ENCODE results near the gene PSMD13.

Gene PSMD13

GRCh38 chr11:288478-289397, 52.0 kb downstream of the PSMD13 start, which contains the start of gene PGGHG:
TSS of gene PGGHG (plus strand) at chr11:289126. CDS start at chr11:289817, 691 bp downstream.
- no peak for DNase-seq (ENCODE audit: low read depth)

DNA sequence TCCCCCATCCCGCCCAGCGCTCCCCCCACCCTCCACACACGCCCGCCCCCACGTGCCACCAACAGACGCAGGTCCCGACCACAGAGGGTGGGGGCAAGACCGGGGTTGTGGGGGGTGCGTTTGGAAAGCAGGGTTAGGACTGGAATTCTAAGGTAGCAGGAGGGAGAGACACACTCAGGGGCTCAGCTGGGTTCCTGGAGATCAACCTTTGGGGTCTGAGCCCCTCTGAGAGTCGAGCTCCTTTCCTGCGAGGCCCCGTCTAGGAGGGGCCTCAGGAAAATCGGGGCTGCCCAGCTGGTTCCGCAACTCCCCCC, 52.6 kb downstream of the PSMD13 start:
- no peak for DNase-seq (ENCODE audit: low read depth)

- no peak for DNase-seq (ENCODE audit: low read depth)
Measured at GRCh38 chr11:289712-290620, 53.2 kb downstream of the PSMD13 start.

GRCh38 chr11:290621-291231, 54.0 kb downstream of the PSMD13 start:
- DNase-seq (ENCODE audit: low read depth), result no peak

- no peak for DNase-seq (ENCODE audit: low read depth)
Measured at GRCh38 chr11:291281-292210, 54.8 kb downstream of the PSMD13 start.

DNA sequence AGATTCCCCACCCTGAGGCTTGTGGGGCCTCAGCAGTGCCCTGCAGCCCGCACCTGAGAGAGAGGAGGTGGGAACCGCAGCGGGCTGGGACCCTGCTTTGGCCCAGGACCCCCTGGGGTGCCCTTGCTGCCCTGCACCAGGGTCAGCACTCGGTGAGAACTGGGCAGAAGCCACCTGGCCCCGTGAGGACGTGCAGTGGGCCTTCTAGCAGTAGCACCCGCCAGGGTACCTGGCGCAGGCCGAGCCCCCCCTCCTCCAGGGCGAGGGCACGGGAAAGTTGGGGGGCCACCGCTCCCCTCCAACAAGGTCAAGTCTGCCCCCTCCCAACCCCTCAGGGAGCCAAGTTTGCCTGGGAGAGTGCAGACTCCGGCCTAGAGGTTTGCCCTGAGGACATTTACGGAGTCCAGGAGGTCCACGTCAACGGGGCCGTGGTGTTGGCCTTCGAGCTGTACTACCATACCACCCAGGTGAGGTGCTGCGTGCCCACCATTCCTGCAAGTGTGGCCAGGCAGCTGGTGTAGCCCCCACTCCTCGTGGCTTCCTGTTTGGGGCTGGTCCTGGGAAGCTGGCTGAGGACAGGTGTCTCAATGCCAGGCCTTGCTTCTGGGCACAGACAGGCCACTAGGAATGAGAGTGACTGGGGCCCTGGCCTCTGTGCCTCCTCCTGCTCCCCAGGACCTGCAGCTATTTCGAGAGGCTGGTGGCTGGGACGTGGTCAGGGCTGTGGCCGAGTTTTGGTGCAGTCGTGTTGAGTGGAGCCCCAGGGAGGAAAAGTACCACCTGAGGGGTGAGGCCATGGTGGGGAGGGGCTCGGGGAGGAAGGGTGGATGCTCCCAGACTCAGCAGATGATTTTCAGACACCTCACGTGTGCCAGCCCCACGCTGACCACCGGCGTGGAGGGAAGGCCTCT, 55.7 kb downstream of the PSMD13 start:
- no peak for DNase-seq (ENCODE audit: low read depth)

- DNase-seq (ENCODE audit: low read depth), result no peak
Measured at GRCh38 chr11:293271-293851, 56.6 kb downstream of the PSMD13 start.

GRCh38 chr11:293852-294661, 57.3 kb downstream of the PSMD13 start:
- DNase-seq (ENCODE audit: low read depth), result no peak

GRCh38 chr11:294780-295179, 58.0 kb downstream of the PSMD13 start:
- no peak for DNase-seq (ENCODE audit: low read depth)

DNA sequence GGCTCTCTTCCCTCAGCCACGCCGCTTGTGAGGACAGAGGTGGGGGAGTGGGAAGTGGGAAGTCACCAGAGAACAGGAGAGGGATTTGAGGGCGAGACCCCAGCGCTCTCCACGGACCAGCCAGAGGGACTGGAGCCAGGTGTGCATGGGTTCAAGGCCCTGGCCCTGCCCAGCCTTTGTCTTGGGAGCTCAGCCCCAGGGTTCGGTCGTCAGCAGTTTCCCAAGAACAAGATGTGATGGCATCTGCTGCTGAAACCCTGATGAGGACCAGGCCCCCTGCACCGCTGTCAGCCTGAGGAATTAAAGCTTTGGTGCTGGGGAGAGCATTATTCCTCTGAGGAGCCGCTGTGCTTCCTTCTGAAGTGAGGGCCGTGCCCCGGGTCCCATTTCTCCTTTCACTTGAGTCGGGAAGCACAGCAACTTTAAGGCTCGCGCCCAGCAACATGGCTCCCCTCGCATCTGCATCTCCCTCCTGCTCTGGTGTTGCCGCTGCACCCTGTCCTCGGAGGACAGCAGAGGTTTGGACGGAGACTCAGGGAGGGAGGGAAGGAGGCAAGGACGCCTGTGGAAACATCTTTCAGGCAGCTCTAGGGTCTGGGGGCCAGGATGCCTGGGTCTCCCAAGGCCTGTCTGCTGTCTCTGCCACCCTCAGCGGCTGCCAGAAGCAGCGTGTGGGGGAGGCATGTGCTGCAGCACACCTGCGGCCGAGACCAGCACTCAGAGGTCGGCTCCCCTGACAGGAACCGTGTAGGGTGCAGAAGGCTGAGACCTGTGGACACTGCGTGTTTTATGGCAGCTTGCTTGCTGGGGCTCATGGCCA, 58.8 kb downstream of the PSMD13 start:
- no peak for DNase-seq (ENCODE audit: low read depth)

DNA sequence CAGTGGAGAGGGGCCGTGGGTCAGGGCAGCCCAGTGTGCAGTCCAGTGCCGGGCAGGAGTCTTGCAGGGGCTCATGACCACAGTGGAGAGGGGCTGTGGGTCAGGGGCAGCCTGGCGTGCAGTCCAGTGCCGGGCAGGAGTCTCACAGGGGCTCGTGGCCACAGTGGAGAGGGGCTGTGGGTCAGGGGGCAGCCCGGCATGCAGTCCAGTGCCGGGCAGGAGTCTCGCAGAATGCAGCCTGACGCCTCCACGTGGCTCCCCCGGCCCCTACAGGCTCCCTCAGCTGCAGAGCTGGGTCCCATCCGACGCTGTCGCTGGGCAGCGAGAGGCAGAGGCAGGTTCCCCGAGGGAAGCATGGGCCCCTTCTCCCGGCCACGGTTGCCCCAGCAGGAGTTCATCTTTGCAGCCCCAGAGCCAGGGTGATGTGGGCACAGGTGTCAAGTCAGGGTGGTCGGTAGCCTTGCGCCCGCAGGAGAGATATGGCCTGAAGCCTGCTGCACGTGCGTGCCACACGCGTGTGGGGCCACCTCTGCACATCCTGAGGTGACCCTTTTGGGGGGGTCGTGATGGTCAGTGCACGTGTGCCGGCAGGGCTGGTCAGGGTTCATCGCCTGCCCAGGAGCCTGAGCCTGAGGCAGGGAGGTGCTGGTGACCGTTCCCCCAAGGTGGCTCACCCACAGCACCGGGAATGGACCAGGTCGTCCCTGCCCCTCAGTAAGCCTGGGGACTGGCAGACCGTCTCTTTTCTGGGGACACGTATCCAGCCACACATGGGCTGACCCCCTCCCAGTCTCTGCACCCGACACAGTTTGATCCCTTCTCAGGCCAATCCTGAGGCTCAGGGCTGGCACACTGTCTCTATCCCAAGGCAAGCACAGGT, 59.6 kb downstream of the PSMD13 start:
- DNase-seq (ENCODE audit: low read depth), result no peak

DNA sequence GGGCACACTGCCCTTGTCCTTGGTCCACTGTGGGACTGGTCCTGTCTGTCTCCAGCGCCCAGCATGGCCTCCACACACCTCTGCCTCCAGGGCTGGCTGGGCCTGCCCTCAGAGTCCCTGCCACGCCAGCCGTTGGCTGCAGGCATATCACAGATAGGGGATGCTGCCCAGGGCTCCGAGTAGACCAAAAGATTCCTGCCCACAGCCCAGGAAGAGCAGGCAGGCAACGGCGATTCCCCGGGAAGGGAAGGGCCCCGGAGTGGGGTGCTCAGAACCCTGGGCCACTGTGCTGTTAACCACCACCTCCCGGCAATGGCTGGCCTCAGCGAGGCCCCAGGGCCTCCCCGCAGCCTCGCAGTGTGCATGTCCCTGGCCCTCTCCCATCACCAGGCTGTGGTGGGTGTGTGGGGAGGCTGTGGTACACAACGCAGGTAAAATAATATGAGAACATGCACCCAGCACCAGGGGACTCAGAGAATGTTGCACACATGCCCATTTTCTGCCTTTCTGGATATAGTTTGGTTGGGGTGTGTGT, 60.3 kb downstream of the PSMD13 start:
- no peak for DNase-seq (ENCODE audit: low read depth)

DNA sequence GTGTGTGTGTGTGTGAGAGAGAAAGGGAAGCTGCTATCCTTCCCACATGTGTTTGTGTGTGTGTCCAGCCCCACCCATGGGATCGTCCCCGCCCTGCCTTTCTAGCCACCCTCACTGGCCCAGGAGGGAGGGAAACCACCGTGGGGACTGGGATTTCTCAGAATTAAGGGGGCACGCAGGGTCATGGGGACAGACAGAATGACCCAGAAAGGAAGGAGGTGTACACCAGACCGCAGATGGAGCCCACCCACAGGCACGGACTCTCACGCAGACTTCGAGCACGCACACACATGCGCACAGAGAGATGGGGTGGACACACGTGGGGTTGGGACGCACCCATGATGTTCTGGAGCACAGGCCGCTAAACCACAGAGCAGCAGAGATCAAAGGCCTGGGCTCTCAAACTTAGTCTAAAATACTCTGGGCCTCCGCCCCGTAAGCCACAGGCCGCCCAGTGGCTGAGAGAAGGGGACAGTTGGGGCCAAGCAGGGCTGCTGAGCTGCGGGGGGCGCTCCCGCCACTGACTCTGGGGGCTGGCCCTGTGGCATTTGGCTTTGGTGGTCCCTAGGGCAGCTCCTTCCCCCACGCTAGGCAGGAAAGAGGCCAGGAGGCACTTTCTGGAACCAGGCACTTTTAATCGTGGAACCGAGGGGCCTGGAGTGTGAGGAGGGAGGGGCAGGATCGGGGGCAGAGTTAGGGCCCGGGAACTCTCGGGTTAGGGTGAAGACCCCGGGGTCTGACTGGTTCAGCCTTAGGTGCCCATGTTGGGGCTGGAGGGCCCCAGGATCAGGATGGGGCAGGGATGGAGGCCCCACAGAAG, 61.0 kb downstream of the PSMD13 start:
- no peak for DNase-seq (ENCODE audit: low read depth)

GRCh38 chr11:298406-299065, 61.8 kb downstream of the PSMD13 start:
- DNase-seq (ENCODE audit: low read depth), result no peak

DNA sequence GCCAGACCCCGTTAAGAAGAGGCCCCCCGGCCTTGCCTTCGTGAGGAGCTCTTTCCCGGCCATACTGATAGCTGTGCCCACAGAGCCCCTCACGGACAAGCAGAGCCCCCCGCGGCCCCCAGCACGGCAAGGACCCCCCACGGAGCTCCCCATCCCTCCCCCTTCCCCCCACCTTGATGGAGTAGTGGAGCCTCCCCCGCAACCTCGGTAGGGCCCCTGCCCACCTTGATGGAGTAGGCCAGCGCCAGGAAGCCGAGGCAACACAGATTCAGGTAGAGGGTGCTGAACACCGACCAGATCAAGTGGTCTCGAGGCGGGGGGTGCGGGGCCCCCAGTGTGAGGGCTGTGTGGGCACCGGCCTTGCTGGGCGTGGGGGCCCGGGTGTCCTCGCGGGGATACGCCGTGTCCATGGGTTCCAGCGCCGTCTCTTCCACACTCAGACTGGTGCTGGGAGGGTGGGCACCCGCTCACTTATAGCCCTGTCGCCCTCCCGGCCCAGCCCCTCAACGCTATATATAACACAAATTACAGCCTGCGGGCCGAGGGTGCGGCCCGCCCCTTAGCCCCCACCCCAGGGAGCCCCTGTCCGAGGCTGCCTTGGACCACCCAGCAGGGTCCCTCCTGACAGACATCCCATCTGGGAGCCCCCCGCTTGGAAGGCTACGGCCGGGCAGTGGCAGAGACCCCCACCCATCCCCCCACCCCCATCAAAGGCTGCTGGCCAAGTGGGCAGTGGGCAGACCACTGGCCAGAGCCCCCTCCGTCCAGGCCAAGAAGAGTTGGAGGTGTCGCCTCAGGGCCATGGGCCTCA, 62.5 kb downstream of the PSMD13 start, which contains the start of gene IFITM5:
TSS of gene IFITM5 (minus strand) at position 446 of the 811 bp plus-strand sequence. CDS start at position 410, 36 bp downstream.
- no peak for DNase-seq (ENCODE audit: low read depth)
